Smooth muscle cell (in vitro differentiated cells): ENCODE results near the gene TCERG1L. TPM values are rescaled to one million over a fixed set of nuclear protein-coding genes. Genes with fewer than 3 reads are reported as not detected.

Experiments used
- DNase-seq: peaks from one replicate; lab custom pipeline; 2025; ENCODE audit not compliant: unreplicated experiment; lab: John Stamatoyannopoulos, UW
- H2AFZ ChIP-seq: fragments of 200-600 bp; sonication (generic); 2 replicates; pipeline ENCODE4 v1.6.0; 2016; ENCODE audit warnings: antibody characterized with exemption, low read depth, mild to moderate bottlenecking
- H3F3A ChIP-seq: fragments of 200-600 bp; sonication (generic); 2 replicates; pipeline ENCODE4 v1.6.0; 2017; ENCODE audit warnings: antibody characterized with exemption, low read depth
- H3K27ac ChIP-seq: fragments of 200-600 bp; sonication (generic); 2 replicates; pipeline ENCODE4 v1.5.1; 2016; ENCODE audit warnings: low read depth, mild to moderate bottlenecking
- H3K27me3 ChIP-seq: fragments of 200-600 bp; sonication (generic); 2 replicates; pipeline ENCODE4 v1.6.1; 2016; ENCODE audit warnings: low read depth, mild to moderate bottlenecking
- H3K36me3 ChIP-seq: fragments of 200-600 bp; sonication (generic); 2 replicates; pipeline ENCODE4 v1.5.1; 2016; ENCODE audit warnings: low read depth
- H3K4me1 ChIP-seq: fragments of 200-600 bp; sonication (generic); 2 replicates; pipeline ENCODE4 v1.5.1; 2016; ENCODE audit warnings: low read depth
- H3K4me2 ChIP-seq: fragments of 200-600 bp; sonication (generic); 2 replicates; pipeline ENCODE4 v1.6.0; 2016; ENCODE audit warnings: mild to moderate bottlenecking
- H3K4me3 ChIP-seq: fragments of 200-600 bp; sonication (generic); 2 replicates; pipeline ENCODE4 v1.5.1; 2016; ENCODE audit warnings: mild to moderate bottlenecking
- H3K79me2 ChIP-seq: fragments of 200-600 bp; sonication (generic); 2 replicates; pipeline ENCODE4 v1.6.0; 2016; ENCODE audit warnings: low read depth, mild to moderate bottlenecking
- H3K9ac ChIP-seq: fragments of 200-600 bp; sonication (generic); 2 replicates; pipeline ENCODE4 v1.6.0; 2016; ENCODE audit warnings: low read depth
- H3K9me3 ChIP-seq: fragments of 200-600 bp; sonication (generic); replicated peaks from 2 replicates; pipeline ENCODE4 v1.5.1; 2016; ENCODE audit warnings: low read depth
- H4K20me1 ChIP-seq: fragments of 200-600 bp; sonication (generic); 2 replicates; pipeline ENCODE4 v1.6.0; 2016; ENCODE audit warnings: low read depth
- CTCF ChIP-seq: fragments of 200-600 bp; sonication (generic); IDR thresholded peaks from 2 replicates; pipeline ENCODE4 v1.5.1; 2017; ENCODE audit warnings: borderline replicate concordance, mild to moderate bottlenecking, antibody characterized with exemption; ENCODE audit not compliant: insufficient read depth, poor library complexity, severe bottlenecking
- WGBS: methylation state at CpG from one replicate; pipeline ENCODE4 v1.1.7; 2016; ENCODE audit warnings: low lambda C conversion rate; 5-methylcytosine and 5-hydroxymethylcytosine counted together
- polyA plus RNA-seq: library from polyadenylated mRNA; unstranded; fragments of >200 nt; fragmentation: Nextera tagmentation; extraction: Ambion mirVana; gene quantifications from 2 replicates; pipeline ENCODE4 v1.2.1, GENCODE V29; 2016
- total RNA-seq: library from RNA; depleted of rRNA; stranded (reverse); fragments of >200 nt; gene quantifications from 2 replicates; pipeline ENCODE4 v1.2.3, GENCODE V29; 2014

The TCERG1L gene
- total and polyA plus RNA-seq, 2 experiments from 2014 or later, result not detected

GRCh38 chr10:131187926-131188325 lies 123.6 kb downstream of the TCERG1L start:
- Histone ChIP-seq H3K9ac (no peak overlapping the region), H3K79me2 (no peaks in the 10 kb centered on the region), H3F3A (no peaks in the 10 kb centered on the region), H3K27ac (no peak overlapping the region), H3K4me2 (no peak overlapping the region), H2AFZ (no peak overlapping the region), H3K4me1 (no peaks in the 10 kb centered on the region), H3K4me3 (no peak overlapping the region), H3K27me3 (no peaks in the 10 kb centered on the region), H3K9me3 (no peaks in the 10 kb centered on the region), H3K36me3 (no peaks in the 10 kb centered on the region), H4K20me1 (no peaks in the 10 kb centered on the region)
- DNase-seq, result no peak
- WGBS, result 85% methylated on average over 7 of the region's 7 CpGs
- no peak for TF ChIP-seq CTCF

DNA sequence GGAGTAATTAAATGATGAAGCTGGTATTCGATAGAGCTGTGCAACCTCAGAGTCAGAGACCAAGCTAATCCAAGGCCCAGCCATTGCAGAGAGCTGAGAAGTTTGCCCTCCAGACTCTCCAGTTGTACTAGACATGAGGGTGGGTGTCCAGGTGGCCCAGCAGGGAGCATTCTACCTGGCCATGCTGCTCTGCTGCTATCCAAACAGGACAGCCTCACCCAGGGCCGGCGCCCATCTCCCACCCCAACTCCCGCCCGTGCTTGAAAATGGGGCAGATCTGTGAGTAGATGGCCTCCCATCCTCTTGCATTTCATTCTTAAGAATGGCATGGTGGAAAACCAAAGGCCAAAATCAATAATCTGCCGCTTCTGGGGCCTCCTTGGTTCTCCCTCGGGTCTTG lies 124.2 kb downstream of the TCERG1L start:
- no peak overlapping the region for H3K9ac ChIP-seq
- H2AFZ ChIP-seq, result no peak overlapping the region
- no peaks in the 10 kb centered on the region for H3K79me2 ChIP-seq
- no peaks in the 10 kb centered on the region for H3K27me3 ChIP-seq
- DNase-seq, result no peak
- no peaks in the 10 kb centered on the region for H3K9me3 ChIP-seq
- 95% methylated on average over 7 of the region's 7 CpGs for WGBS
- no peaks in the 10 kb centered on the region for H3K4me1 ChIP-seq
- H3K4me2 ChIP-seq, result no peak overlapping the region
- no peak for TF ChIP-seq CTCF
- H4K20me1 ChIP-seq, result no peaks in the 10 kb centered on the region
- H3F3A ChIP-seq, result no peaks in the 10 kb centered on the region
- no peaks in the 10 kb centered on the region for H3K36me3 ChIP-seq
- H3K27ac ChIP-seq, result no peak overlapping the region
- H3K4me3 ChIP-seq, result no peak overlapping the region

DNA sequence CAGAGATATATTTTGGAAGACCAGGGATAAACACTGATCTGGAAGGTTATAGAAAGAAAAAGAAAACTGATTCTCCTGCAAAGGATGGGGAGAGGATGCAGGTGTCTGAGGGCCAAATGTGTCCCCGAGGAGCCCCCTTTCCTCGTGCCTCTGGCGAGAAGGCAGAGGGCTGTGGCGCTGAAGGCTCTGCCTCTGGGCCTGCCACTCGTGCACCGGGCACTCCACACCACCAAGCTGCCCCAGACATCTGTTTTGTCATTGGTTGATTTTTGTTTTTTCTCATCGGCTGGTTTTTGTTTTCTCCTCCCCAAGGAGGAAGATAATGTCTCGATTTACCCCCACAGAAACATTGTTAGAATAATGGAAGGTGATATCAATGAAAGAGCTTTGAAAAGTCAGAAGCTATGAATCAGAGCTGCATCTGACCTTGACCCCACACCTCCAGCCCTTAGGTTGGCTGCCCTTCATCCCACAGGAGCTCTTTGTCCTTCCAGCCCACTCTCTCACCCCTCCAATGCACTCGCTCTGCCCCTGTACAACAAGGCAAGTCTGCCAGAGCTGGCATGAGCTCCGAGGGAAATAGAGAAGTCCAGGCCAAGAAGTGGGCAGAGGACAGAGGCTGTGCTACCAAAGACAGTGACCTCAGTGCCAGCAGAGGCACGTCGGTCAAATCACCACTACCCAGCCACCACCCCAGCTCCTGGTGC lies 124.8 kb downstream of the TCERG1L start:
- Histone ChIP-seq H3K27ac (no peak overlapping the region), H3K4me2 (no peak overlapping the region), H2AFZ (no peak overlapping the region), H3K9me3 (no peaks in the 10 kb centered on the region), H3K27me3 (no peaks in the 10 kb centered on the region), H3F3A (no peaks in the 10 kb centered on the region), H3K9ac (no peak overlapping the region), H3K79me2 (no peaks in the 10 kb centered on the region), H3K4me1 (no peaks in the 10 kb centered on the region), H3K36me3 (no peaks in the 10 kb centered on the region), H4K20me1 (no peaks in the 10 kb centered on the region), H3K4me3 (no peak overlapping the region)
- no peak for TF ChIP-seq CTCF
- WGBS, result 90% methylated on average over 12 of the region's 12 CpGs
- DNase-seq, result no peak

DNA sequence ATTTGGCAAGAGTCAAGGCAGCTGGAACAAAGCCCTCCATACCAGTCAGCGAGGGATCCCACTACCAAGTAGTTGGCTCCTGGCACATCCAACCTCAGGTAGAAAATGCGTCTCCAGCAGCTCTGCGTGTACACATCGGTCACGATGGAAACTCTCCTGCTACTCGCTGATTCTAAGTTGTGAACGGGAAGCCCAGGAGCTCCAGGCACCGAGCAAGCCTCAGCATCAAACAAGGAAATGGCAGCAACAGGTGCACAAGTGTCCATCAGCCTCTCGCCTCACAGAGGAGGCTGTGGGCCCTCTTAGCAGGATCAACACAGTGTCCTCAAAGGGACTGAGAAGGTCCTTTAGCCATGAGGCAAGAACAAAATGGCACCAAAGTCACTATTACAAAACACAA lies 127.0 kb downstream of the TCERG1L start:
- Histone ChIP-seq H3F3A (no peaks in the 10 kb centered on the region), H3K36me3 (no peaks in the 10 kb centered on the region), H4K20me1 (no peaks in the 10 kb centered on the region), H3K27me3 (no peaks in the 10 kb centered on the region), H3K9me3 (no peaks in the 10 kb centered on the region), H3K4me1 (no peaks in the 10 kb centered on the region), H3K4me3 (no peak overlapping the region), H3K27ac (no peak overlapping the region), H3K79me2 (no peaks in the 10 kb centered on the region), H3K4me2 (no peak overlapping the region), H3K9ac (no peak overlapping the region), H2AFZ (no peak overlapping the region)
- no peak for DNase-seq
- whole genome bisulfite sequencing, result 91% methylated on average over 9 of the region's 9 CpGs
- TF ChIP-seq CTCF, result no peak
